ENCODE data around the gene PSMD8. TPM values are rescaled to one million over a fixed set of nuclear protein-coding genes. Genes with fewer than 3 reads are reported as not detected.

The PSMD8 gene
- total and polyA plus RNA-seq, 2 of the 8 experiments (the other 6 are each of a cell fraction or from before 2014, with no cell fraction given): 170 to 486 TPM

DNA sequence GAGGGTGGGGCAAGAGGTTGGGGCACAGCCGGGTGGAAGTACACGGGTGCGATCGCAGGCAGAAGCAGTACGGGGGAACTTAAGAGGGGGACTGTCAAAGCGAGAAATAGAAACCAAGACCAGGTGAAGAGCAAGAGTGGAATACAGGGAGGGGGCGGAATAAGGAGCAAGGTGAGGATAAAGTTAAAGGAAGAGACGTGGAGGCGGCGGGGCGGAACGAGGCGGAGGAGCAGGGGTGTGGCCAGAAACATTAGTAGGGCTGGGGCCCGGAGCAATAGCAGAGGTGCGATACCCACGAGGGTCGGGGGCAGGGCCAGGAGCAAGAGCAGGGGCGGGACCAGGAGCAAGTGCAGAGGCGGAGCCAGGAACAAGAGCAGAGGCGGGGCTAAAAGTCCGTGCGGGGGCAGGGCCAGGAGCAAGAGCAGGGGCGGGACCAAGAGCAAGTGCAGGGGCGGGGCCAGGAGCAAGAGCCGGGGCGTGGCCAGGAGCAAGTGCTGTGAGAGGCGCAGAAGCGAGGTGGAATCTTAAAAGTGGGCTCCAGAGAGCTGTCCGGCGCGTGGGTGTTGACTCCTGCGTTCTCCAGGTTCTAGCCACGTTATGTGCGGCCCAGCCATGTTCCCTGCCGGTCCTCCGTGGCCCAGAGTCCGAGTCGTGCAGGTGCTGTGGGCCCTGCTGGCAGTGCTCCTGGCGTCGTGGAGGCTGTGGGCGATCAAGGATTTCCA is 37.6 kb upstream of the PSMD8 start (continued):
- TF ChIP-seq USF2 (IDR thresholded peaks at IDR 0.05; ENCODE audit: low read length): no peak

All from H1 (cell line).